Transverse colon (tissue), 4 donors: ENCODE measurements around the gene PACRG.

Experiments
- POLR2A ChIP-seq: fragments of 450-650 bp; IDR thresholded peaks from one replicate; pipeline ENCODE4 v1.6.1; 2016; ENCODE audit warnings: antibody characterized with exemption, mild to moderate bottlenecking, moderate library complexity
- POLR2AphosphoS5 ChIP-seq, 3 donors: sonication (generic); formaldehyde crosslinking; IDR thresholded peaks; one replicate each; pipeline ENCODE4 v1.6.1; 2016; ENCODE audit warnings: antibody characterized with exemption in 3 of 3
- TF ChIP-seq, protein P1 (sequence below), 5 experiments: fragments of 200-600 bp in 3 of 5; fragments of 450-650 bp in 2 of 5; sonication (generic) in 3 of 5; IDR thresholded peaks; 1 replicate in 2 of 5; 2 replicates in 3 of 5; pipeline ENCODE4 v1.5.1; 2016 to 2017; ENCODE audit warnings: antibody characterized with exemption in 5 of 5, inconsistent platforms in 3 of 5, mild to moderate bottlenecking in 2 of 5, moderate library complexity in 1 of 5

DNA sequence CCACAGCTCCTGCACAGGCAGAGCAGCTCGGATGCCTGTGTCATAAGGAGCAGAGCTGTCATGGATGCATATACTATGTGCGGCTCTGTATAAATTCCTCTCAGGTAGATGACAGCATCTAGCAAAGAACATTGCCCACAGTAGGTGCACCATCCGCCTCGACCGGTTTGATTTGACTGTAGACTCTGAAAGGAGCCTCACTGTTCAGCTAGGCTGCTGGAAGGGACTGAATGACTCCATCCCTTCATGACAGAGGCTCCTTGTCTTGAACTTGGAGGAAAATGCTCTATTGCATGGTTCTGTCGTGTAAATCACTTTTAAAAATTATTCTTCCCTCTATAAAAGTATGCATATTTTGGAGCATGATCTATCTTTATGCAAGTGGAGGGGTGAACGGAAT is 557.9 kb downstream of the PACRG start:
- TF ChIP-seq, protein P1, sequence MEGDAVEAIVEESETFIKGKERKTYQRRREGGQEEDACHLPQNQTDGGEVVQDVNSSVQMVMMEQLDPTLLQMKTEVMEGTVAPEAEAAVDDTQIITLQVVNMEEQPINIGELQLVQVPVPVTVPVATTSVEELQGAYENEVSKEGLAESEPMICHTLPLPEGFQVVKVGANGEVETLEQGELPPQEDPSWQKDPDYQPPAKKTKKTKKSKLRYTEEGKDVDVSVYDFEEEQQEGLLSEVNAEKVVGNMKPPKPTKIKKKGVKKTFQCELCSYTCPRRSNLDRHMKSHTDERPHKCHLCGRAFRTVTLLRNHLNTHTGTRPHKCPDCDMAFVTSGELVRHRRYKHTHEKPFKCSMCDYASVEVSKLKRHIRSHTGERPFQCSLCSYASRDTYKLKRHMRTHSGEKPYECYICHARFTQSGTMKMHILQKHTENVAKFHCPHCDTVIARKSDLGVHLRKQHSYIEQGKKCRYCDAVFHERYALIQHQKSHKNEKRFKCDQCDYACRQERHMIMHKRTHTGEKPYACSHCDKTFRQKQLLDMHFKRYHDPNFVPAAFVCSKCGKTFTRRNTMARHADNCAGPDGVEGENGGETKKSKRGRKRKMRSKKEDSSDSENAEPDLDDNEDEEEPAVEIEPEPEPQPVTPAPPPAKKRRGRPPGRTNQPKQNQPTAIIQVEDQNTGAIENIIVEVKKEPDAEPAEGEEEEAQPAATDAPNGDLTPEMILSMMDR (IDR thresholded peaks at IDR 0.05) = no peak
- no peak for TF ChIP-seq POLR2A
- no peak for TF ChIP-seq POLR2AphosphoS5 (IDR thresholded peaks at IDR 0.05)
